RWPE1 (cell line): ENCODE data around the gene TPSG1.

Experiments used
- CTCF ChIA-PET: fragments of 350-600 bp; sonication (Branson Sonifier 250); formaldehyde crosslinking; extraction: SDS; loops from one replicate; lab custom pipeline; 2021; lab: Yijun Ruan, JAX
- POLR2A ChIA-PET: fragments of 400-600 bp; formaldehyde crosslinking; extraction: SDS; loops from one replicate; lab custom pipeline; 2020; ENCODE audit warnings: antibody characterized with exemption; ENCODE audit not compliant: low non-redundant PET; lab: Yijun Ruan, JAX
- DNase-seq: peaks from one replicate; pipeline ENCODE4 v3.0.0; 2012; ENCODE audit warnings: low spot score
- H3K27ac ChIP-seq: fragments of 450-650 bp; 2 replicates; pipeline ENCODE4 v1.5.1; 2017
- CTCF ChIP-seq: fragments of 450-650 bp; conservative IDR thresholded peaks from 2 replicates; pipeline ENCODE4 v1.5.1; 2017; ENCODE audit warnings: low read depth, mild to moderate bottlenecking

TPSG1 gene

GRCh38 chr16:1261131-1261892 is 36.2 kb upstream of the TPSG1 start:
- CTCF ChIA-PET: interaction anchor here (0.6 kb wide), 1 partner anchor 23 kb away, joined by 3 read pairs; no protein-coding TSS in a partner anchor
- POLR2A ChIA-PET: interaction anchor here (0.6 kb wide), 1 partner anchor 34 kb away, joined by 3 read pairs; no protein-coding TSS in a partner anchor
- DNase-seq: no peak
- no peak overlapping the region for H3K27ac ChIP-seq
- no peak for TF ChIP-seq CTCF

DNA sequence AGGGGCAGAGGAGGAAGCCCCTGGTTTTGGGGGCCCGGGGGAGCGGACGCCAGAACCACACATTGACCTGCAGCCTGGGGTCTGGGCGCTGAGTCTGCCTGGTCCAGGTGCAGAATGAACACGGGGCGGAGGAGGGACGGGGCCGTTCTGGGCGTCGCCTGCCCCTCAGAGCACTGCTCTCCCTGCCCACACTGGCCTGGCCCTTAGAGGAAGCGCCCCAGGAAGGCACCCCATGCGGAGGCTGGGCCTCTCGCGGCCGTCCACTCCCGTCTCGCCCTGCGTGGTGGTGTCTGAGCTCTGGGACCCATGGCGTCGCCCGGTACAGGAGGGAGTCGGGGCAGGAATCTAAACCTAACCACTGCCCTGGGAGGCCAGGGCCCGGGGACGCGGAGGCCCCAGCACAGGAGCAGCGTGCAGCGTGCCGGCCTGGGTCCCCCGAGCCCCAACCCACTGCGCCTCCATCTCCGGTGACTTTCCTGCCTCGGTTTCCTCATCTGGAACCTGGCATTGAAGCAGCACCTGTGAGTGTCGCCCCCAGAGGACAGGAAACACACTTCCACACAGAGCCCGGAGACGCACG is 35.1 kb upstream of the TPSG1 start:
- no peak for TF ChIP-seq CTCF
- ChIA-PET POLR2A (interaction anchor here (0.6 kb wide), 1 partner anchor 35 kb away, joined by 3 read pairs; no protein-coding TSS in a partner anchor), CTCF (no interaction called here)
- DNase-seq: no peak
- no peak overlapping the region for H3K27ac ChIP-seq

DNA sequence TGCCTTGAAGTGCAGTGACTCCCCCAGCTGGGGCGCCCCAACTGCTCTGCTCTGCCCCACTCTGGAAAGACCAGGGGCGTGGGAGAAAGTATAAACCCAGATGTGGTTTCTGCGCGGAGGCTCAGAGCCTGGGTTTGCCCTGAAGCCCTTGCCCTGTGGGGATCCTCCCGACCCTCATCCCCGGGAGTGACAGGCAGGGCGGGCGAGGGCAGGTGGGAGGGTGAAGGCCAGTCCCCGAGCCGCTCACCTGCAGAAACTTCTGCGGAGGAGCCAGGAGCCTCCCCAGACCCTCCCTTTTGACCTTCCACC is 34.6 kb upstream of the TPSG1 start:
- POLR2A ChIA-PET: no interaction called here
- TF ChIP-seq CTCF: no peak
- H3K27ac ChIP-seq: no peak overlapping the region
- DNase-seq: no peak
- CTCF ChIA-PET: no interaction called here

DNA sequence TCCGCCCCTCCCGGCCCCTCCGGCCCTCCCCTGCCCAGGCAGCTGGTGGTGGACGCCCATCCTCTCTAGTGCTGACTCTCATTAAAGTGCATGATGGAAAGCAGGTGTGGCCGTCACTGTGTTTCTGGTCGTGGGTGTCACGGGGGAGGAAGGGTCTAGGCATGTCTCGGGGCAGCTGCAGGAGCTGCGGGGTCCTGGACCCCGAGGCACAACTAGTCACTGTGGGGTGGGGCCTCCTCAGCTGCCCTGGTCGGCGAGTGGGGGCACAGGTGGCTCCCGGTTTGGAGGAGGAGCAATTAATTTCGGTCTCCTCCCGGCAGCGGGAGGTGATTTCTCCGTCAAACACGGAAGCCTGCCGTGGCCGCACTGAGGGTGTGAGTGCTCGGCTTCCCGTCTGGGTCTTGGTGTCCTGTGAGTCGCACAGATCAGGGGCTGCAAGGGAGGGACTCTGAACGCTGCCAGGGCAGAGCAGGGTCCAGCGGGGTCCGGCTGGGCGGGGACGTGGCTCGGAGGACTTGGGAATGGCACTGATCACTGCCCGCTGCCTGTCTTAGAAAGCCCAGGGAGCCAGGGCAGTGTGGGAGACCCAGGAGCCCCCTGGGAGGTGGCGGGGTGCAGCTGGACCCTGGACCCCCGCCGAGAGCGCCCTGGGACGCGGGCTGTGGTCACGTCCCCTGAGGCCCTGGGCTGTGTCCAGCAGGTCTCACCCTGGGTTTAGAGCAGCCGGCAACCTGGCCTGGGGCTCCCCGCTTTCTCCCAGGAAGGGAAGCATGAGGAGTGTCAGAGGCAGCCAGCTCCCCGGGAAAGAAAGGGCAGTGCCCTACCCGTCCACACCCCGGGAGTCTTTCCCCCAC is 34.1 kb upstream of the TPSG1 start:
- ChIA-PET CTCF (interaction anchor here (0.6 kb wide), 1 partner anchor 13 kb away, joined by 3 read pairs; no protein-coding TSS in a partner anchor), POLR2A (no interaction called here)
- no peak for DNase-seq
- no peak overlapping the region for H3K27ac ChIP-seq
- no peak for TF ChIP-seq CTCF

GRCh38 chr16:1258225-1258600 is 33.1 kb upstream of the TPSG1 start:
- no peak overlapping the region for H3K27ac ChIP-seq
- no peak for TF ChIP-seq CTCF
- POLR2A ChIA-PET: no interaction called here
- no peak for DNase-seq
- CTCF ChIA-PET: interaction anchor here (0.7 kb wide), 1 partner anchor 185 kb away, joined by 3 read pairs; no protein-coding TSS in a partner anchor

DNA sequence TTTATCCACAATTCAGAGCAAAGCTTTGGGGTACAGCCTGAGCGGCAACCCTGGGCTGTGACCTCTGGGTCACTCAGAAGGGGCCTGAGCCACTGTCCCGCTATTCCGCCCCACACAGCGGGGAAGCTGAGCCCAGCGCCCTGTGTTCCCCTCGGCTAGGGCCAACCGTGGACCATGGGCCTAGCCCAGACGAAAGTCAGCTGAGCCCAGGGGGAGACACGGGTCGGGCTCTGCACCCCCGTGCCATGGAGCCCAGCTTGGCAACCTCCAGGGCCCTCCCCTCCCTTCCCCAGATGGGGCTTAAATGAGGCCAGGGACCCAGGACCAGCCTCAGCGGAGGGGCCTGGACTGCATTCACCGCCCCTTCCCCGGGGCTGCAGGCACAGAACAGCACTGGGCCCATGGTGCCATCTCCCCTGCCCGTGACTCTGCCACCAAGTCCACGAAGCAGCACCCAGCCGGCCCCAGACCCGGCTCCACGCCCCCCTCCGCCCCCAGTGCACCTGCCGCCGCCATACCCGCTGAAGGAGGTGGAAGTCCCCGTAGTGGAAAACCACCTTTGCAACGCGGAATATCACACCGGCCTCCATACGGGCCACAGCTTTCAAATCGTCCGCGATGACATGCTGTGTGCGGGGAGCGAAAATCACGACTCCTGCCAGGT is 32.6 kb upstream of the TPSG1 start:
- DNase-seq: no peak
- TF ChIP-seq CTCF: no peak
- CTCF ChIA-PET: interaction anchor here (0.7 kb wide), 1 partner anchor 186 kb away, joined by 3 read pairs; no protein-coding TSS in a partner anchor
- H3K27ac ChIP-seq: no peak overlapping the region
- POLR2A ChIA-PET: no interaction called here
